H1 (cell line): ENCODE data around the gene CGNL1. TPM values are rescaled to one million over a fixed set of nuclear protein-coding genes. Genes with fewer than 3 reads are reported as not detected.

ENCODE experiments used
- ATF3 ChIP-seq: IDR thresholded peaks from 2 replicates; pipeline ENCODE4 v1.6.1; 2011; ENCODE audit warnings: low read depth, mild to moderate bottlenecking, low read length; ENCODE audit not compliant: insufficient read depth
- CHD7 ChIP-seq: fragments of 300-600 bp; sonication (generic); IDR thresholded peaks from 2 replicates; pipeline ENCODE4 v1.7.1; 2012; ENCODE audit warnings: low read length, moderate library complexity, mild to moderate bottlenecking, inconsistent platforms; ENCODE audit not compliant: insufficient replicate concordance
- CTBP2 ChIP-seq: IDR thresholded peaks from 2 replicates; pipeline ENCODE4 v1.7.0; 2011; ENCODE audit warnings: borderline replicate concordance, mild to moderate bottlenecking, moderate library complexity, mixed read lengths, low read length; ENCODE audit not compliant: insufficient read depth, insufficient read length
- KDM1A ChIP-seq: fragments of 200-600, 300-600 bp; sonication (generic); IDR thresholded peaks from 2 replicates; pipeline ENCODE4 v1.7.1; 2016; ENCODE audit warnings: mild to moderate bottlenecking, low read length, borderline replicate concordance
- PHF8 ChIP-seq: fragments of 200-600 bp; sonication (generic); conservative IDR thresholded peaks from 2 replicates; pipeline ENCODE4 v1.7.1; 2012; ENCODE audit warnings: low read depth, mild to moderate bottlenecking, inconsistent platforms, low read length, moderate library complexity
- POU5F1 ChIP-seq: IDR thresholded peaks from 2 replicates; pipeline ENCODE4 v1.6.1; 2011; ENCODE audit warnings: low read depth, mild to moderate bottlenecking, low read length, moderate library complexity
- polyA plus RNA-seq, 7 experiments: library from polyadenylated mRNA; depleted of rRNA in 3 of 7; stranded (reverse) in 5 of 7; unstranded in 2 of 7; fragments of >200 nt in 5 of 7; fragments of 200-250 nt in 2 of 7; gene quantifications; 1 replicate in 5 of 7; 2 replicates in 1 of 7; 4 replicates in 1 of 7; pipeline versions ENCODE4 v1.2.1 to v1.2.3, GENCODE V29; 2011 to 2013; ENCODE audit warnings: missing spikeins in 2 of 7, mixed read lengths in 2 of 7
- total RNA-seq: library from RNA; stranded (reverse); fragmentation: NEBNext Ultra II Directional; extraction: Animal tissue kit (Norgen Biotek cat#: 25700); gene quantifications from 2 replicates; pipeline ENCODE4 v1.2.1, GENCODE V29; 2021
- TF ChIP-seq, protein P1 (sequence below): IDR thresholded peaks from 2 replicates; pipeline ENCODE4 v1.6.1; 2012; ENCODE audit warnings: low read length, inconsistent platforms

Gene CGNL1
- total and polyA plus RNA-seq, 2 of the 8 experiments (the other 6 are each of a cell fraction or from before 2014, with no cell fraction given): 21.8 to 75.6 TPM

DNA sequence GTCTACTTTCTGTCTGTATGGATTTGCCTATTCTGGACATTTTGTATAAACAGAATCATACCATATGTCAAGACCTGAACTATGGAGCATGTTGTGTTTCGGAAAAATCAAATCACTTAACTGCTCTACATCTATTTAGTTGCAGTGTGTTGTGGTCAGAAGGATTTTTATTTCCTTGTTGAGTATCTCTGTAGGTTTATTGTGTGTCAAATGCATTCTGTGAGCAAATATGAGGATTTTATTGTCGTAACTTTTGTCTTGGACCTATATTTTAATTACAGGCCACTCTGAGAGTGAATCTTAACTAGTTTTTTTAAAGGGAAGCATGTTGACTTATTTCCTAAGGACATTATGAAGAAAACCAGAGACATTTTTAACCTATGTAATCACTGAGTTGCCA is 130.8 kb downstream of the CGNL1 start (continued):
- TF ChIP-seq CHD7: no peak
- no peak for TF ChIP-seq ATF3
- TF ChIP-seq PHF8: no peak
- TF ChIP-seq KDM1A: no peak
- no peak for TF ChIP-seq POU5F1
- no peak for TF ChIP-seq CTBP2
- TF ChIP-seq, protein P1, sequence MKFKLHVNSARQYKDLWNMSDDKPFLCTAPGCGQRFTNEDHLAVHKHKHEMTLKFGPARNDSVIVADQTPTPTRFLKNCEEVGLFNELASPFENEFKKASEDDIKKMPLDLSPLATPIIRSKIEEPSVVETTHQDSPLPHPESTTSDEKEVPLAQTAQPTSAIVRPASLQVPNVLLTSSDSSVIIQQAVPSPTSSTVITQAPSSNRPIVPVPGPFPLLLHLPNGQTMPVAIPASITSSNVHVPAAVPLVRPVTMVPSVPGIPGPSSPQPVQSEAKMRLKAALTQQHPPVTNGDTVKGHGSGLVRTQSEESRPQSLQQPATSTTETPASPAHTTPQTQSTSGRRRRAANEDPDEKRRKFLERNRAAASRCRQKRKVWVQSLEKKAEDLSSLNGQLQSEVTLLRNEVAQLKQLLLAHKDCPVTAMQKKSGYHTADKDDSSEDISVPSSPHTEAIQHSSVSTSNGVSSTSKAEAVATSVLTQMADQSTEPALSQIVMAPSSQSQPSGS: no peak
